Stimulated activated CD8-positive, alpha-beta memory T cell treated with anti-CD3 and anti-CD28 coated beads, Interleukin-7, amount 100 ng/mL, for 4 hours (primary cell): Measurements from ENCODE around the gene TMEM178B.
"Not testable (repeated sequence)": the region's sequence is repeated elsewhere in the genome, so short reads cannot be mapped to it uniquely, and the experiment has no call there.

ENCODE experiments used
- DNase-seq, 2 donors: peaks; one replicate each; pipeline ENCODE4 v3.0.0-alpha.2; 2020; ENCODE audit warnings: low read depth in 2 of 2

The TMEM178B gene

GRCh38 chr7:141184532-141185190 is 110.8 kb downstream of the TMEM178B start:
- no peak for DNase-seq

GRCh38 chr7:141185369-141185967 is 111.6 kb downstream of the TMEM178B start:
- DNase-seq = no peak

GRCh38 chr7:141189231-141189630 is 115.4 kb downstream of the TMEM178B start:
- no peak for DNase-seq

GRCh38 chr7:141190495-141190894 is 116.6 kb downstream of the TMEM178B start:
- DNase-seq = no peak

GRCh38 chr7:141191277-141191676 is 117.4 kb downstream of the TMEM178B start:
- DNase-seq = no peak

GRCh38 chr7:141193066-141193465 is 119.2 kb downstream of the TMEM178B start:
- no peak for DNase-seq

GRCh38 chr7:141195722-141196121 is 121.9 kb downstream of the TMEM178B start:
- not testable (repeated sequence) for DNase-seq

- DNase-seq = no peak
Measured at GRCh38 chr7:141198194-141198958, 124.5 kb downstream of the TMEM178B start.

- DNase-seq = no peak
Measured at GRCh38 chr7:141200191-141201108, 126.6 kb downstream of the TMEM178B start.

GRCh38 chr7:141201145-141201885 is 127.5 kb downstream of the TMEM178B start:
- no peak for DNase-seq

GRCh38 chr7:141202535-141202934 is 128.7 kb downstream of the TMEM178B start:
- no peak for DNase-seq

- DNase-seq = no peak
Measured at GRCh38 chr7:141203177-141203576, 129.3 kb downstream of the TMEM178B start.

GRCh38 chr7:141203586-141203985 is 129.7 kb downstream of the TMEM178B start:
- DNase-seq = no peak

- no peak for DNase-seq
Measured at GRCh38 chr7:141207661-141208060, 133.8 kb downstream of the TMEM178B start.

- DNase-seq = no peak
Measured at GRCh38 chr7:141208539-141208938, 134.7 kb downstream of the TMEM178B start.

GRCh38 chr7:141209454-141209853 is 135.6 kb downstream of the TMEM178B start:
- DNase-seq = no peak

- no peak for DNase-seq
Measured at GRCh38 chr7:141210862-141211261, 137.0 kb downstream of the TMEM178B start.

- no peak for DNase-seq
Measured at GRCh38 chr7:141213226-141213625, 139.4 kb downstream of the TMEM178B start.

GRCh38 chr7:141217938-141218337 is 144.1 kb downstream of the TMEM178B start:
- DNase-seq = no peak

GRCh38 chr7:141218941-141219340 is 145.1 kb downstream of the TMEM178B start:
- no peak for DNase-seq

- no peak for DNase-seq
Measured at GRCh38 chr7:141220263-141220880, 146.5 kb downstream of the TMEM178B start.
